CD4-positive, alpha-beta T cell treated with Interleukin-15 for 1 hour (primary cell): ENCODE data around the gene PHF11.
"Not testable (repeated sequence)": the region's sequence is repeated elsewhere in the genome, so short reads cannot be mapped to it uniquely, and the experiment has no call there.

Experiments used
- DNase-seq: peaks from one replicate; pipeline ENCODE4 v3.0.0-alpha.2; 2020

Gene PHF11

GRCh38 chr13:49550942-49551644, 55.3 kb downstream of the PHF11 start:
- DNase-seq, result no peak

- DNase-seq, result no peak
Observed at GRCh38 chr13:49553888-49554287, 58.1 kb downstream of the PHF11 start.

GRCh38 chr13:49554387-49554786, 58.6 kb downstream of the PHF11 start:
- no peak for DNase-seq

GRCh38 chr13:49559006-49559405, 63.3 kb downstream of the PHF11 start:
- no peak for DNase-seq

DNA sequence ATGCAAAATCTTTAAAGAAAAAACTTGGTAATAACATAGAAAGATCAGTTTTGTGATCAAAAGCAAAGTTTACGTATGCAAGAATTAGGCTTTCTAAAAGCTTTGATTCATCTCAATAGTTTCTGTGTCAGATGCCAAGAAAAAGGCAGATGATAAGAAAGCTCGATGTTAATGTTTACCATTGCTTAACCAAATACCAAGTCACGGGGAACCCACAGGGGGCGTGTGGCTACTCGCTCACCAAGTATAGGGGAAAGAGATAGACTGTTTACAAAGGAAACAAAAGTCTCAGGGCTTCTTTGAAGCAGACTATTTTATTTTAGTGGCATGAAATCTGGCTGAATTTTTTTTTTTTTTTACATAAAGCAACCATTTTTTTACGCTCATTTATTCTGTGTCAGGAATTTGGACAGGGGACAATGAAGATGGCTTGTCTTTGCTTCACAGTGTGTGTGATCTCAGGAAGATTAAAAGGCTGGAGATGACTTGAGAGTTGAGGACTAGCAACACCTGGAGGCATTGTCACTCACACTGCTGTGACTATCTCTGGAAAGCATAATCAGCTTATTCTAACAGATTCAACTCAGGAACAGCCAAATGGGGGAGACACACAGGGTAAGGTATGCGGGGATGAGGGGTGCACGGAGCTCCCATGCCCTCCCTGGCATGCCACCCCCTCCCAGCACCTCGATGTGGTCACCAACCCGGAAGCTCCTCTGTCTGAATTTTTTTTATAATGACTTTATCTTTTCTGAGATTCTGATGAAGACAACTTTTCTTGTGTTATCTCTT, 64.7 kb downstream of the PHF11 start:
- no peak for DNase-seq

GRCh38 chr13:49561062-49561410, 65.3 kb downstream of the PHF11 start:
- DNase-seq, result no peak

DNA sequence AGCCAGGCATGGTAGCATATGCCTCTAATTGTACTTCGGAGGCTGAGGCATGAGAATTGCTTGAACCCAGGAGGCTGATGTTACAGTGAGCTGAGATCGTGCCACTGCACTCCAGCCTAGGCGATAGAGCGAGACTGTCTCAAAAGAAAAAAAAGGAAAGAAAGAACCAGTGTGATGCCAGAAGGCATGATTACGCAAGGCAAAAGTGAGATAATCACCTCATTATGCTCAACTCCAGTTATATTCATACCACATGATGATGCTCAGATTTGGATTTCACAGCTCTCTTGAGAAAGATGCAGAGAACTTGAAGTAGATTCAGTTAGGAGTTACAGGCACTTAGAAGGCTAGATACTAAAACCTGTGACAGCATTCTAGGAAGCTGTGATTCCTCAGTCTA, 67.8 kb downstream of the PHF11 start:
- no peak for DNase-seq

GRCh38 chr13:49565461-49565860, 69.7 kb downstream of the PHF11 start:
- DNase-seq, result not testable (repeated sequence)

DNA sequence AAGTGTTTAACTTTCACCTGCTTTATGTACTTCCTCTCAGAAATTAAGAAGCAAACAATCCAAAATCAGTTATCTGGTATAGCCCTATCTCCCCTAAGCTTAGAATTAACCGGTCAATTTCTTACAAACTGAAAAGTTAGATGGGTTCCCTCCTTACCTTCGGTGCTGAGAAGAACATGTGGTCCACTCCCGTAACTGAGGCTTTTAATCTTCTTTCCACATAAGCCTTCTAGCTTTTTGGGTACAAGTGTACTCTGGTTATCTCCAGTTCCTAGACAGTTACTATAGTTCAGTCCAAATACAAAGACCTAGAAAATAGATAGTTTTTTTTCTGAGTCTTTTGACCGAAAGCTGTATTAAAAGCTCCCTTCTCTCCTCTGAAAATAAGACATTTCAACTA, 70.7 kb downstream of the PHF11 start:
- DNase-seq, result no peak

- DNase-seq, result no peak
Observed at GRCh38 chr13:49567491-49567890, 71.7 kb downstream of the PHF11 start.

DNA sequence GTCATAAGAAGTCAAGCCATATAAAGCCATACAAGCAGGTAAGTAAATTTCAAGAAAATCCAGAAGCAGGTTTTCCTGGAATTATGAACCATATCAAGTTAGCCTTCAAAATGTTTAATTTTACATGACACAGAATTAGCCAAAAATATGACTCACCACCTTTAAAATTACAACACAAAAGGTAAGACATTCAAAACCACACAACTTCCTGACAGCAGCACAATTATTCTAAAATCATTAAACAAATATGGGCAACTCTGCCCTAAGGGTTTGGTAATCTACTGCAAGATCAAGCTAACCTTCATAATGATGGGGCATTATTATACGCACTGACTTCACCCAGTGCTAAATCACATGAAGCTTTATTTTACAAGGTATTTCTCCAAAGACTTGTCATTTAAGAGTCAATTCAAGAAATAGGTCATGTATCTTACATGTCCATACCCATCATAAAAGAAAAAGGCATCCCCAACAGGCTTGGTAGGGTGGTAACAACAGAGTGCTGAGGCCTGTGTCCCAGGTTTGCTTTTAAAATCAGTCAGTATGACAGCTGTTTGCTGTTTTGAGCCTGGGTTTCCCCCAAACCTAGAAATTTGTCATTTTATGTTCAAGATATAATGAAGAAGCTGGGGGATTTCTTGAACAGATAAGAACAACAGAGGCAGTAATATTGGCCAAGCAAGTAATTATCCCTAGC, 74.4 kb downstream of the PHF11 start:
- DNase-seq, result no peak

GRCh38 chr13:49571299-49572240, 75.8 kb downstream of the PHF11 start:
- no peak for DNase-seq
